ENCODE results near the gene NACC1.

NACC1 gene

GRCh38 chr19:13097033-13097462 lies 21.0 kb upstream of the NACC1 start:
- Histone ChIP-seq H2AFZ (ENCODE audit: low read depth, low read length) (no peak overlapping the region), H3K4me2 (ENCODE audit: insufficient read depth, low read length) (no peak overlapping the region), H3K36me3 (ENCODE audit: insufficient read depth, low read length) (no peaks in the 10 kb centered on the region), H3K27ac (ENCODE audit: low read length) (no peak overlapping the region), H3K4me1 (ENCODE audit: insufficient read depth, low read length) (peaks cover 23% of the 10 kb centered on the region), H3K27me3 (ENCODE audit: insufficient read depth, low read length, poor library complexity) (no peaks in the 10 kb centered on the region), H3K9me3 (ENCODE audit: insufficient read depth, low read length, severe bottlenecking) (no peaks in the 10 kb centered on the region), H3K79me2 (ENCODE audit: insufficient read depth, low read length) (no peaks in the 10 kb centered on the region), H3K9ac (ENCODE audit: low read depth, low read length) (no peak overlapping the region), H3K4me3 (ENCODE audit: low read depth in 1 of 2, low read length in 2 of 2) (no peak overlapping the region), H4K20me1 (ENCODE audit: insufficient read depth, low read length) (no peaks in the 10 kb centered on the region; the same call in 1 of the 2 replicates)
- ATAC-seq (ENCODE audit: insufficient read depth, low read depth) (no peak), DNase-seq (no peak)
- no peak for TF ChIP-seq CTCF (IDR thresholded peaks at IDR 0.05; ENCODE audit: borderline replicate concordance, extremely low read depth, low read length, poor library complexity, severe bottlenecking)
- TF ChIP-seq EZH2 (IDR thresholded peaks at IDR 0.05; ENCODE audit: borderline replicate concordance, low read depth, low read length, severe bottlenecking) = no peak

GRCh38 chr19:13097463-13098258 lies 20.4 kb upstream of the NACC1 start:
- DNase-seq (no peak), ATAC-seq (ENCODE audit: insufficient read depth, low read depth) (no peak)
- H4K20me1 ChIP-seq (ENCODE audit: insufficient read depth, low read length) = no peaks in the 10 kb centered on the region; the same call in 1 of the 2 replicates
- no peak overlapping the region for H3K4me2 ChIP-seq (ENCODE audit: insufficient read depth, low read length)
- H3K36me3 ChIP-seq (ENCODE audit: insufficient read depth, low read length) = no peaks in the 10 kb centered on the region
- H3K27me3 ChIP-seq (ENCODE audit: insufficient read depth, low read length, poor library complexity) = peaks cover 6% of the 10 kb centered on the region
- H3K4me3 ChIP-seq (ENCODE audit: low read depth in 1 of 2, low read length in 2 of 2) = no peak overlapping the region
- no peaks in the 10 kb centered on the region for H3K79me2 ChIP-seq (ENCODE audit: insufficient read depth, low read length)
- TF ChIP-seq EZH2 (IDR thresholded peaks at IDR 0.05; ENCODE audit: borderline replicate concordance, low read depth, low read length, severe bottlenecking) = no peak
- TF ChIP-seq CTCF (IDR thresholded peaks at IDR 0.05; ENCODE audit: borderline replicate concordance, extremely low read depth, low read length, poor library complexity, severe bottlenecking) = no peak
- H3K4me1 ChIP-seq (ENCODE audit: insufficient read depth, low read length) = peaks cover 29% of the 10 kb centered on the region
- H3K9ac ChIP-seq (ENCODE audit: low read depth, low read length) = no peak overlapping the region
- H3K27ac ChIP-seq (ENCODE audit: low read length) = no peak overlapping the region
- H2AFZ ChIP-seq (ENCODE audit: low read depth, low read length) = no peak overlapping the region
- no peaks in the 10 kb centered on the region for H3K9me3 ChIP-seq (ENCODE audit: insufficient read depth, low read length, severe bottlenecking)

DNA sequence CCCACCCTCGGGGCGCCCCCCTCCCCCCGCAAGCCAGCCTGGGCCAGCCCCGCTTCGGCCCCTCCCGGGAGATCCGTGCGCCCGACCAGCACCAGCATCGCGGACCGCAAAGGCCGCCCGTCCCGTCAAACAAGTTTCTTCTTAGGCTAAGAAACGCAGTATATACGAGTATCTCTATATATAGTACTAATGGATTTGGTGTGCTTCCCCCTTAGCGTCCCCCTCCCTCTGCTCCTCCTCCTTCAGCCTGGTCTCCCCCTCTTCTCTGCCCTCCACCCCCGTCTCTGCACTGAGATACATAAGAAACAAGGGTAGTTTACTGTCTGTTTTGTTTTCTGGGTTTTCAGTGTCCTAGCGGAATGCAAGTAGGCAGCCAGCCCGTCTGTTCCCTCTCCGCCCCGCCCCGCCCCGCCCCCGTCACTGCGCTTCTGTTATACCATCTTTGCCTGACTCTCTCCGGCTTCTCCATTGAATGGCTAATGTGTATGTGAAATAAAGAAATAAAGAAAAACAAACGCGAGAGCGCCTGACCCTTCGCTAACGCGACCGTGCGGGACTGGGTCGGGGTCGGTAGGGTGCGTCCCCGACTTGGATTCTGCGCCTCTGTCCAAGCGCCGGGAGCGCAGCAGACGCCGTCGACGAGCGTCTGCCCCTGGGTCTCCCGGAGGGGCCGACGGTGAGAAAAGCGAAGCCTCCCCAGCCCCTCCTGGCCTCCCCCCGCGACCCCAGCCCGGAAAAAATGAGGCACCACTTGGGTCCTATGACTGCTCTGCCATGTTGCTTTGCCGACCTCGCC lies 19.6 kb upstream of the NACC1 start:
- DNase-seq (no peak), ATAC-seq (ENCODE audit: insufficient read depth, low read depth) (no peak)
- Histone ChIP-seq H3K9ac (ENCODE audit: low read depth, low read length) (peak overlapping the region; percentile 72), H3K27me3 (ENCODE audit: insufficient read depth, low read length, poor library complexity) (peaks cover 9% of the 10 kb centered on the region), H3K27ac (ENCODE audit: low read length) (peak overlapping the region; percentile 90), H2AFZ (ENCODE audit: low read depth, low read length) (peak overlapping the region; percentile 85), H3K4me3 (ENCODE audit: low read depth in 1 of 2, low read length in 2 of 2) (peak overlapping the region; percentile 16 to 59; a peak in 3 of 4 replicates), H3K9me3 (ENCODE audit: insufficient read depth, low read length, severe bottlenecking) (no peaks in the 10 kb centered on the region), H3K4me2 (ENCODE audit: insufficient read depth, low read length) (peak overlapping the region; percentile 76), H3K36me3 (ENCODE audit: insufficient read depth, low read length) (no peaks in the 10 kb centered on the region), H3K4me1 (ENCODE audit: insufficient read depth, low read length) (peaks cover 36% of the 10 kb centered on the region), H3K79me2 (ENCODE audit: insufficient read depth, low read length) (no peaks in the 10 kb centered on the region), H4K20me1 (ENCODE audit: insufficient read depth, low read length) (no peaks in the 10 kb centered on the region; the same call in 1 of the 2 replicates)
- no peak for TF ChIP-seq CTCF (IDR thresholded peaks at IDR 0.05; ENCODE audit: borderline replicate concordance, extremely low read depth, low read length, poor library complexity, severe bottlenecking)
- TF ChIP-seq EZH2 (IDR thresholded peaks at IDR 0.05; ENCODE audit: borderline replicate concordance, low read depth, low read length, severe bottlenecking) = no peak

Data from DND-41 (cell line).